HL-60/S4 (cell line): ENCODE data around the gene RAPSN.

ENCODE experiments used
- in situ Hi-C: fragments of 300-500 bp; cut with MboI; formaldehyde crosslinking; loops from 2 replicates; pipeline ENCODE4 v1.14.3; 2022; ENCODE audit warnings: low sequenced_read_pairs

Gene RAPSN

GRCh38 chr11:47448566-47449427 lies at the start of gene RAPSN:
Gene RAPSN (minus strand): TSS chr11:47449136. CDS start chr11:47448964, 172 bp downstream.
- in situ Hi-C loops: loop anchor here (25.0 kb wide), 1 partner anchor 561 kb away; no protein-coding TSS in a partner anchor

- in situ Hi-C loops: no loop called here
Observed at GRCh38 chr11:47498149-47498548, 49.2 kb upstream of the RAPSN start.

GRCh38 chr11:47496808-47497207 lies 47.9 kb upstream of the RAPSN start:
- in situ Hi-C loops: no loop called here

- in situ Hi-C loops: no loop called here
Observed at GRCh38 chr11:47495856-47496217, 46.9 kb upstream of the RAPSN start.

GRCh38 chr11:47495011-47495855 lies 46.3 kb upstream of the RAPSN start:
- in situ Hi-C loops: no loop called here

GRCh38 chr11:47489395-47489755 lies 40.4 kb upstream of the RAPSN start:
- in situ Hi-C loops: no loop called here

DNA sequence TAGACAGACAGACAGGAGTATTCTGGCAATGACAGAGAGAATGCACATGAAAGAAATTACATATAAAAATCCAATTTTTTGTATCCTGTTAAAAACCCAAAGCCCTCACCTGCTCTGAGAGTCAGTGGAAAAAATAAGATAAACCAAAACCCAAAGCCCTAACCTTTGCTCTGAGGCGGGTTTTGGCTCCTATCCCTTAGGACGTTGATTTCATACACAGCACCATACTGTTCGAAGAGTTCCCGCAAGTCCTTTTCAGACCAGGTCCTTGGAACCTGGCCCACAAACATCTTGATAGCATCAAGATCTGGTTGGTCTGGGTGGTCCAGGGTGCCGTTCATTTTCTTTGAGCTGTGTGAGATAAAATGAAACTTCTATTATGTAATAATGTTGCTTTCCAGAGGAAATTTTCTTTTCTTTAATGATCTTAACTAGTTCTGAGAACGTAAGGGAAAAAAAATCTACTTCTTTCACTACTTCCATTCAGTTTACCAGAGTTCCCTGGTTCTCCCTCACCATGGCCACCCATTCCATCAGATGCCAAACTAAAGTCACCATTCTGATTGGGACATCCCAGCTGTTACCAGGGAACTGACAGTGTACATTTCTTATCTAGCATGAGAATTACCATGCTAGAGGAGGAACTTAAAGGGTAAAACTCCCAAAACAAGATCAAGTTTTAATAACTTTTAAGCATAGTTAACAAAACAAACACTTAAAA lies 39.9 kb upstream of the RAPSN start:
- in situ Hi-C loops: no loop called here

GRCh38 chr11:47488111-47488510 lies 39.2 kb upstream of the RAPSN start:
- in situ Hi-C loops: no loop called here

DNA sequence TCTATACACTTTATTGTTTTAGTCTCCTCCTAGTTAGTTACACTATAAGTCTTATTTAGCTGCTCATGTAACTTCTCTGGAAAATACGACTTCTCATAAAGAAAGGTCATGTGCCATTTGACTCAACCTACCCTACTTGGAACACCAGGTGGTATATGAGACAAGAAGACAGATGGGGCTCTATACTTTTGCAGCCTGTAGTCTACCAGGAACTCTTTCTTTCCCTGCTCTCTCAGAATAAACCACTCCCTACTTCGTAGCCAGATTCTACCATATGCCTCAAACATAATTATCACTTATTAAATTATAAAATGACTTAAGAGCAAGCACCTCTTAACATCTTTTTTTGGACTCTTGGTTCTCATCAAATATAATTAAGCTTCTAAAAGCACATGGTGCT lies 38.5 kb upstream of the RAPSN start:
- in situ Hi-C loops: no loop called here

GRCh38 chr11:47485107-47485506 lies 36.2 kb upstream of the RAPSN start:
- in situ Hi-C loops: no loop called here

DNA sequence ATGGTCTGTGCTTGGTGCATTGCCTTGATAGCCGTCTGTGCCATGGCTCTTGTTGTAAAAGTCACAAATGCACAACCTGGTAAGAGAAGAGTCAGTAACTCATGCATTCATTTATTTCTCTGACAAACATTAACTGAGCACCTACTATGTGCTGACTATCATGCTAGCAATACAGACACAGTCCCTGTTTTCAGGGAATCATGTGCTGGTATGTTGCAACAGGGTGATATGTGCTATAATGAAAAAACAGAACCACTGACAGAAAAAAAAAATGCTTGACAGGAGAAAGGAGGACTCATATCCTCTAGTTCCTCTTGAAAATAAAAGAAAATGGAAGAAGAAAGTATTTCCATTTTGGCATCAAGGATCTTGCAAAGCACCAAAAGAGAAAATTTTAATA lies 34.5 kb upstream of the RAPSN start:
- in situ Hi-C loops: no loop called here

- in situ Hi-C loops: no loop called here
Observed at GRCh38 chr11:47480762-47481161, 31.8 kb upstream of the RAPSN start.

DNA sequence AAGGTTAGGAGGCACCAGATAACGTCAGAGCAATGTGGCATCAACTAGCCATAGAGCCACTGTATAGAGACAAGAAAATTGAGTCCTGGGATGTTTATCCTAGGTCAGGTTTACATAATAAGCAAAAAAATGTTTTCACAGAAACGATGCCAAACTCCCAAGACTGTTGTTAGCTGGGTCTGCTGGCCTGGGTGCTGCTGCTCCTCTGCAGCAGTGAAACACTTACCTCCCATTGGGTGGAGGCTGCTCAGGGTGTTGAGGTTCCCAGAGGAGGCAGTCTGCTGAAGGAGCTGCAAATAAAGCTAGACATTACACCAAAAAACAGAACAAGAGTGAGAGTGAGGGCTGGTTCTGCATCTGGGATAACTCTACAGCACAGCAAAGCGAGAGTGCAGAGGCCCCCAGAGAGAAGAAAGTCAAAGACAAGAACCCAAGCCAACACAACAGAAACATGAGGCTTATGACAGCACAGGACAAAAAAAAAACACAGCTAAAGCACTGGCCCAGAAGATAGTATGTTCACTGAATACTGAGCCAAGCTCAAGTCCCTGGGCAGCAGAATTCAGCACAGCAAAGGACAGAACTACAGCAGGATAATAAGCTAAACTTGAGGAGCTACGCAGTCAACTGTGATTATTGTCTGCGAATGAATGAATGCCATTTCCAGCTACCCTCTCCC lies 29.9 kb upstream of the RAPSN start:
- in situ Hi-C loops: no loop called here

- in situ Hi-C loops: no loop called here
Observed at GRCh38 chr11:47477753-47478152, 28.8 kb upstream of the RAPSN start.

DNA sequence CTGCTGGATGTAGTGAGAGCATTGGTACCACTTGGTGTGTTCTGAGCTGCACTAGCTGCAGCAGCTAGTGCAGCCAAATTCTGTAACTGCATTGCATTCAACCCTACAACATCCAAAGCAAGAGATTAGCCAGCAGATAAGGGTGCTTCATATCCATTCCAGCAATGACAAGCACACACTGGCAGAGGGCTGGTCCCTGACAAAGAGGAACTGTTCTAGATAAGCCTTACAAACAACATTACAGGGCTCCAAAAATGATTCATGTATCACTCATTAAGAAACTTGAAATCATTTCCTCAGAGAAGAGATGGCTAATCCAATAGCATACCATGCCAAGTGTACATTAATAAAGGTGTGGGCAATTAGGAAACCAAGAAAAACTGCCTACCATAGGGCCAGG lies 28.4 kb upstream of the RAPSN start:
- in situ Hi-C loops: no loop called here

- in situ Hi-C loops: no loop called here
Observed at GRCh38 chr11:47470671-47471070, 21.7 kb upstream of the RAPSN start.

DNA sequence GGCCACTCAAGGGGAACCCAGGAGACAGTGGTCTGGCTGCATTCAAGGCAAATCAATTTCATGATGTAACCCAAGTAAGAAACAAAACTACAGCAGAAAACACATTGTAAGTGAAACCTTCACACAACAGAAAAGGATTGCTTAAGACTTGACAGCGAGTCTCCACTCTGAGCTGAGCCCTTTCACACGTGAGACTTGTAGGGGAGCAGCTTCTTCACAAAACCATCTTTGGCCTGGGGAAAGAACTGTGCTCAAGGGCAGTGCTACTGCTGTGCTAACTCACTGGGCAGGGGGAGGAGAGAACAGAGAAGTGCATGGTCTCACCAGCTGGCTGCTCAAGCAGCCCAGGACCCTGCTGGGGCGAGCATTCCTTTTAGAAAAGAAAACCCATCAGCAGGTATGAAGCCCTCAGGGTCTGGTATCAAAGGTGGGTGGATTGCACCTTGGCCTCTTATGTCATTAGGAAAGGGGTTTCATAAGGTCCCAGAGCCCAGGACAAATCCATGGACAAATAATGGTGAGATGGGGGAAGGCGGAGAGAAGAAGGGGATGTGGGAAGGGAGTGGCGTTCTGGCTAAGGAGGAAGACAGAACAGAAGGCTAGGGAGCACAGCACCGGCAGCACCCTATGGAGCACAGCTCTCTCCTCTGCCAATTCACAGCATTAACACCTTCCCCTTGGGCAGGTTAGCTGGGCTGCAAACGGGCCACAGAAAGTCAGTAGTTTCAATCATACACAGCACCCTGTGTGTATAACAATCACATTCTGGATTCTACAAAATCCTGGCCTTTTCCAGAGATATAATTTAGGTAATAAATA lies 20.6 kb upstream of the RAPSN start:
- in situ Hi-C loops: no loop called here

DNA sequence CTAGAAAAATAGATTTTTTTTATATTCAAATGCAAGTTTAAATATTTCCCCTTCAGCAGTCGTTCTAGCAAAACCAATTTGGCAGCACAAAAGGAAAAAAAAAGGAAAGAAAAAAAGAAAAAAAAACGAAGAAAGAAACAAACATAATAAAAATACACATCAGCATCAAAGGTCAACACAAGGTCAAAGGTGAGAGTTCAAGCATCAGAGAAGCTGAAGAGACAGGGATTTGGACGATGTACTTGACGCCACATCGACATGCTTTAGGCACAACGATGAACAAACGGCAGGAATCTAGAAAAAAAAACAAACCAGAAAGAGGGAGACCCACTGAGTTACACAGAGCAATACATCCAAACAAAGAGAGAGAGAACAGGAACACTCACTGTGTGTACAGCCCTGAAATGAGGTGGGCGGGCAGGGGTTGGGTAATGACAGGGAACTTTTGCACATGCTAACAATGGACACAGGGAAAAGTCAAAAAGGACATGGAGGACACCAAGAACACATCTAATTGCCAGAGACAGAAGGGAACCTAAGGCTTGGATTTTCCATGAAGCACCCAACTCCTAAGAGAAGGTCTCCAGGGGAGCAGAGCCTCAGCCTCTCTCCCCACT lies 19.8 kb upstream of the RAPSN start:
- in situ Hi-C loops: no loop called here

GRCh38 chr11:47467357-47467756 lies 18.4 kb upstream of the RAPSN start:
- in situ Hi-C loops: no loop called here
